DMS153 treated with DMSO at 0.1 percent for 48 hours (cell line): ENCODE results near the gene TRAF7.
"Not testable (repeated sequence)": the region's sequence is repeated elsewhere in the genome, so short reads cannot be mapped to it uniquely, and the experiment has no call there.

Experiments used
- DNase-seq: peaks from one replicate; lab custom pipeline; 2025; ENCODE audit not compliant: unreplicated experiment; lab: John Stamatoyannopoulos, UW

Gene TRAF7

GRCh38 chr16:2198283-2198682, 42.7 kb downstream of the TRAF7 start:
- no peak for DNase-seq

GRCh38 chr16:2199095-2199494, 43.5 kb downstream of the TRAF7 start:
- DNase-seq = no peak

GRCh38 chr16:2199621-2200139, 44.1 kb downstream of the TRAF7 start:
- no peak for DNase-seq

GRCh38 chr16:2200313-2200712, 44.7 kb downstream of the TRAF7 start:
- DNase-seq = no peak

- not testable (repeated sequence) for DNase-seq
These were observed 47.6 kb downstream of the TRAF7 start for GRCh38 chr16:2203119-2203688.

GRCh38 chr16:2204416-2205103, 49.0 kb downstream of the TRAF7 start:
- DNase-seq = no peak

GRCh38 chr16:2205104-2205966, 49.8 kb downstream of the TRAF7 start, which contains the start of gene MLST8:
TSS of gene MLST8 (plus strand) at chr16:2205454. CDS start at chr16:2206086, 632 bp downstream.
- DNase-seq = peak; percentile 62

- DNase-seq = no peak
These were observed 50.4 kb downstream of the TRAF7 start for GRCh38 chr16:2205967-2206313.

GRCh38 chr16:2206420-2206779, 50.8 kb downstream of the TRAF7 start:
- no peak for DNase-seq

GRCh38 chr16:2206780-2207433, 51.3 kb downstream of the TRAF7 start:
- DNase-seq = no peak

- no peak for DNase-seq
These were observed 52.3 kb downstream of the TRAF7 start for GRCh38 chr16:2207872-2208271.

- no peak for DNase-seq
These were observed 52.7 kb downstream of the TRAF7 start for GRCh38 chr16:2208308-2208707.

GRCh38 chr16:2208772-2209171, 53.2 kb downstream of the TRAF7 start:
- DNase-seq = no peak

- no peak for DNase-seq
These were observed 53.9 kb downstream of the TRAF7 start for GRCh38 chr16:2209258-2210008.

- no peak for DNase-seq
These were observed 54.4 kb downstream of the TRAF7 start for GRCh38 chr16:2210009-2210332.

GRCh38 chr16:2210386-2211365, 55.1 kb downstream of the TRAF7 start, which contains the start of gene BRICD5:
TSS of gene BRICD5 (minus strand) at chr16:2210863. CDS start at chr16:2210833, 30 bp downstream.
- DNase-seq = no peak

GRCh38 chr16:2211923-2212347, 56.4 kb downstream of the TRAF7 start:
- no peak for DNase-seq

GRCh38 chr16:2212362-2213324, 57.1 kb downstream of the TRAF7 start:
- no peak for DNase-seq
